Measurements from ENCODE around the gene USP47.

DNA sequence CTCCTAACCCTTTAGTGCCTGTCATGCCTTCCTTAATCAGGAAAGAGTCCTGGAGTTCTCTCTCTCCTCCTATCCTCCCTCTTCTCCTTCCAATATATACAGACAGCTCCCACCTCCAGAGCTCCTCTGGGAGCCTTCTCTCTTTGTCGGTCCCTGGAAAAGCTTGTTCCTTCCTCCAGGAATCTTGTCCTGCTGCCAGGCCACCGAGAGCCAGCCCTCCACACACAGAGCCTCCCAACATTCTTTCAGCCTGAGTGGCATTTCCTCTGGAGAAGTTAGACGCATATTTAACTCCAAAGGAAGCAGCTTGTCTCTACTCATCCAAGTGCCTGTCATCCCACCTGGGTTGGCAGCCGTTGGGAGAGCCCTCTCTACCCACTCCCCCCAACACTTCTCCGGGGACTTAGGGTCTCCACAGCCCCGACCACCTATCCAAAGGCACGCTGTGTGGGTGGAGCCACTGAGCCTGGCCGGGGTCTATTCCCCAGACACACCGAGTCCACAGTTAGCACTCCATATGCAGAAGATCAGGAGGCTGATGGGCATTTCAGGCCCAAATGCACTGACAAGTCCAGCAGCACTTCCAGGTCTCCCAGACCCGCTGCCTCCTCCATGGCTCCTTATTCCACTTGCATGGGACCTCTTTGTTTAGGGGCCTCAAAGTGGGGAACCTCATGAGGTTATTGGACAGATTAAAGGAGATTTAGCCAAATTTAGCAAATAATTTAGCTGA, 135.6 kb downstream of the USP47 start:
- TF ChIP-seq, protein P1, sequence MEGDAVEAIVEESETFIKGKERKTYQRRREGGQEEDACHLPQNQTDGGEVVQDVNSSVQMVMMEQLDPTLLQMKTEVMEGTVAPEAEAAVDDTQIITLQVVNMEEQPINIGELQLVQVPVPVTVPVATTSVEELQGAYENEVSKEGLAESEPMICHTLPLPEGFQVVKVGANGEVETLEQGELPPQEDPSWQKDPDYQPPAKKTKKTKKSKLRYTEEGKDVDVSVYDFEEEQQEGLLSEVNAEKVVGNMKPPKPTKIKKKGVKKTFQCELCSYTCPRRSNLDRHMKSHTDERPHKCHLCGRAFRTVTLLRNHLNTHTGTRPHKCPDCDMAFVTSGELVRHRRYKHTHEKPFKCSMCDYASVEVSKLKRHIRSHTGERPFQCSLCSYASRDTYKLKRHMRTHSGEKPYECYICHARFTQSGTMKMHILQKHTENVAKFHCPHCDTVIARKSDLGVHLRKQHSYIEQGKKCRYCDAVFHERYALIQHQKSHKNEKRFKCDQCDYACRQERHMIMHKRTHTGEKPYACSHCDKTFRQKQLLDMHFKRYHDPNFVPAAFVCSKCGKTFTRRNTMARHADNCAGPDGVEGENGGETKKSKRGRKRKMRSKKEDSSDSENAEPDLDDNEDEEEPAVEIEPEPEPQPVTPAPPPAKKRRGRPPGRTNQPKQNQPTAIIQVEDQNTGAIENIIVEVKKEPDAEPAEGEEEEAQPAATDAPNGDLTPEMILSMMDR (IDR thresholded peaks at IDR 0.05; ENCODE audit: low read depth, low read length) = no peak
- no peak for TF ChIP-seq POLR2A (IDR thresholded peaks at IDR 0.05; ENCODE audit: extremely low read depth, insufficient read length)
- no peak for TF ChIP-seq MYC (IDR thresholded peaks at IDR 0.05; ENCODE audit: low read depth, low read length)
- TF ChIP-seq, protein P2, sequence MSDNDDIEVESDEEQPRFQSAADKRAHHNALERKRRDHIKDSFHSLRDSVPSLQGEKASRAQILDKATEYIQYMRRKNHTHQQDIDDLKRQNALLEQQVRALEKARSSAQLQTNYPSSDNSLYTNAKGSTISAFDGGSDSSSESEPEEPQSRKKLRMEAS (IDR thresholded peaks at IDR 0.05; ENCODE audit: low read depth, low read length) = no peak
